ENCODE results near the gene CRMP1. TPM values are rescaled to one million over a fixed set of nuclear protein-coding genes. Genes with fewer than 3 reads are reported as not detected.

The CRMP1 gene
- total and polyA plus RNA-seq, 2 of the 4 experiments (the other 2 are of a cell fraction), result 4.1 to 7.4 TPM

- intact Hi-C loops (cut with micrococcal nuclease) (loop anchor here (5.0 kb wide), 2 partner anchors 409 to 759 kb away; partner anchors contain the start of gene STK32B), dilution Hi-C loops (cut with HindIII; ENCODE audit: low sequenced_read_pairs, unreplicated experiment) (no loop called here), in situ Hi-C loops (cut with MboI; ENCODE audit: low sequenced_read_pairs) (no loop called here)
- H3K36me3 ChIP-seq (ENCODE audit: control insufficient read depth, insufficient read depth, low read length), result peaks cover 76% of the 10 kb centered on the region
- no peak overlapping the region for H2AK5ac ChIP-seq (ENCODE audit: low read depth, low read length)
- H4K20me1 ChIP-seq (ENCODE audit: insufficient read depth, low read length), result peaks cover 24% of the 10 kb centered on the region
- no peak overlapping the region for H3K4ac ChIP-seq (ENCODE audit: low read depth, low read length)
- H4K91ac ChIP-seq (ENCODE audit: insufficient read depth, low read depth, low read length), result no peak overlapping the region
- H3K4me3 ChIP-seq (ENCODE audit: insufficient read depth, low read depth, low read length), result no peak overlapping the region
- no peak overlapping the region for H2BK5ac ChIP-seq (ENCODE audit: low read depth, low read length, poor library complexity, severe bottlenecking)
- H3K79me1 ChIP-seq (ENCODE audit: low read depth in 1 of 2, low read length in 2 of 2), result peaks cover 0 to 19% of the 10 kb centered on the region in 2 experiments; a peak in 3 of 4 replicates
- no peak for TF ChIP-seq CEBPB (IDR thresholded peaks at IDR 0.05; ENCODE audit: low read depth, low read length)
- no peak for TF ChIP-seq NFE2L2 (IDR thresholded peaks at IDR 0.05; ENCODE audit: low read depth, low read length)
- no peak for TF ChIP-seq CHD1 (IDR thresholded peaks at IDR 0.05; ENCODE audit: low read depth, low read length)
- peak; percentile 99 for TF ChIP-seq MAFK (IDR thresholded peaks at IDR 0.05; ENCODE audit: low read depth, low read length)
- TF ChIP-seq ELK1 (IDR thresholded peaks at IDR 0.05; ENCODE audit: borderline replicate concordance, low read depth, low read length), result no peak
- no peak for TF ChIP-seq RFX5 (IDR thresholded peaks at IDR 0.05; ENCODE audit: low read depth, low read length)
- BruUV-seq (replicated peaks), result no TSS peak
- CTCF ChIA-PET, result no interaction called here
- no peak overlapping the region for H3K56ac ChIP-seq (ENCODE audit: extremely low read depth, insufficient read depth, low read length)
- no peak overlapping the region for H2BK120ac ChIP-seq (ENCODE audit: low read depth, low read length)
- no peaks in the 10 kb centered on the region for H3K9me3 ChIP-seq (ENCODE audit: control insufficient read depth, insufficient read depth, low read length)
- H3K9ac ChIP-seq (ENCODE audit: low read depth, low read length), result no peak overlapping the region
- no peak overlapping the region for H2AFZ ChIP-seq (replicated peaks; ENCODE audit: low read length, poor library complexity)
- no peak overlapping the region for H3K4me2 ChIP-seq (ENCODE audit: low read depth, low read length)
- H3K27ac ChIP-seq (ENCODE audit: insufficient read depth, low read length), result no peak overlapping the region
- no peaks in the 10 kb centered on the region for H3K27me3 ChIP-seq (ENCODE audit: control insufficient read depth, insufficient read depth, low read length)
- no peak overlapping the region for H2AK9ac ChIP-seq (replicated peaks; ENCODE audit: low read depth, low read length, poor library complexity)
- H4K8ac ChIP-seq (ENCODE audit: low read depth in 2 of 2, low read length in 2 of 2), result no peak overlapping the region
- 100% methylated on average over 1 of the region's 12 CpGs; no CpG with 5 or more reads in 1 of the 2 experiments for WGBS, 2 experiments (ENCODE audit: extremely low coverage in 2 of 2, insufficient read length in 1 of 2)
- H3K14ac ChIP-seq (replicated peaks; ENCODE audit: low read depth, low read length), result no peak overlapping the region
- no peak overlapping the region for H3K23ac ChIP-seq (ENCODE audit: low read depth, low read length)
- H3K18ac ChIP-seq (ENCODE audit: low read depth, low read length), result no peak overlapping the region
- peaks cover 5% of the 10 kb centered on the region; the same call in 1 of the 2 replicates for H3K9me1 ChIP-seq (ENCODE audit: insufficient read depth, low read length)
- no peak for ATAC-seq (ENCODE audit: low read depth)
- no peak overlapping the region for H2BK15ac ChIP-seq (ENCODE audit: low read depth, low read length)
- H4K5ac ChIP-seq (ENCODE audit: low read depth, low read length), result no peak overlapping the region
- no peaks in the 10 kb centered on the region for H3K4me1 ChIP-seq (ENCODE audit: control insufficient read depth, insufficient read depth, low read length)
- DNase-seq, result no peak
- H2BK20ac ChIP-seq (ENCODE audit: low read depth, low read length), result no peak overlapping the region
- POLR2A ChIA-PET (ENCODE audit: unreplicated experiment), result no interaction called here
Measured at GRCh38 chr4:5810770-5811430, 82.0 kb downstream of the CRMP1 start.
